ENCODE measurements around the gene TULP3.
"Not testable (repeated sequence)": the region's sequence is repeated elsewhere in the genome, so short reads cannot be mapped to it uniquely, and the experiment has no call there.

Gene TULP3

GRCh38 chr12:2860170-2860569 is 30.5 kb upstream of the TULP3 start:
- H3K4me3 ChIP-seq (ENCODE audit: low read depth, low read length): no peak overlapping the region
- TF ChIP-seq CTCF (IDR thresholded peaks at IDR 0.05; ENCODE audit: low read depth, low read length): no peak

DNA sequence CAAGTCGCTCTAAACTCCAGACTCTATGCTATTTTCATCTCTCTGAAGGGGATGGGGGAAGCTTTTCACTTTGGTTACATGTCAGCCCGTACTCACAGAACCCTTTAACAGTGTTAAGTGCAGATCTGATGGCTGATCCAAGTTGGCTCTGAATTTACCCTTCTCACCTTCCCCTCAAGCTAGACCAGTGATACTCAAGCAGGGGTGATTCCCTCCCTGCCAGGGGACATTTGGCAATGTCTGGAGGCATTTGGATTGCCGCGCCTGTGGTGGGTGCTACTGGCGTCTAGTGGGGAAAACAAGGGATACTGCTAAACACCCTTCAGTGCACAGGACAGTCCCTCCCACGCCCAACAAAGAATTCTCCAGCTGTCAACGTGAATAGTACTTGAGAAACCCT is 27.8 kb upstream of the TULP3 start:
- no peak overlapping the region for H3K4me3 ChIP-seq (ENCODE audit: low read depth, low read length)
- TF ChIP-seq CTCF (IDR thresholded peaks at IDR 0.05; ENCODE audit: low read depth, low read length): no peak

DNA sequence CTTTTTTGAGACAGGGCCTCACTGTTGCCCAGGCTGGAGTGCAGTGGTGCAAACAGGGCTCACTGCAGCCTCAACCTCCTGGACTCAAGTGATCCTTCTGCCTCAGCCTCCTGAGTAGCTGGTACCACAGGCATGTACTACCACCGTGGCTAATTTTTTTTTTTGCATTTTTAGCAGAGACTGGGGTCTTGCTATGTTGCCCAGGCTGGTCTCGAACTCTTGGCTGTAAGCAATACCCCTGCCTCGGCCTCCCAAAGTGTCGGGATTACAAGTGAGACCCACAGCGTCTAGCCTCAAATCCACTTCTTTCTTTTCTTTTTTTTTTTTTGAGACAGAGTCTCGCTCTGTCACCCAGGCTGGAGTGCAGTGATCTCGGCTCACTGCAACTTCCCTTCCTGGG is 27.3 kb upstream of the TULP3 start:
- H3K4me3 ChIP-seq (ENCODE audit: low read depth, low read length): not testable (repeated sequence)

DNA sequence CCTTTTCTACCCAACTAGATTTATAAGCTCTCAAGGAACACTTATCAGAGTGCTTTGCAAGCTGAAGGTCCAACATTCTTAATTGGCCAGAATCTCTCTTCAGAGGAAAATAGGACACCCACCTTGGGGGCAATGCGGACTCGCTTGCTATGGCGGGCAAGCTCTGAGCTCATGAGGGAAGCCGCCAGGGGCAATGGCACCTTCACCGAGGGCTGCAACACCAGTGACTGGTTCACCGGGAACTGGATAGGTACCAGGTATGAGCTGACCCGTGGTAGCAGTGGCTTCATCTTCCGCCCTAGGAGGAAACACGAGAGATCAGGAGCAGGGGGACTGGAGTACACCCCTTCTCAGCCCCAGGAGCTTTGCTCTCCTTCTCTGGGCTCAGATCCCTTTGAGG is 26.5 kb upstream of the TULP3 start:
- no peak for TF ChIP-seq CTCF (IDR thresholded peaks at IDR 0.05; ENCODE audit: low read depth, low read length)
- no peak overlapping the region for H3K4me3 ChIP-seq (ENCODE audit: low read depth, low read length)

DNA sequence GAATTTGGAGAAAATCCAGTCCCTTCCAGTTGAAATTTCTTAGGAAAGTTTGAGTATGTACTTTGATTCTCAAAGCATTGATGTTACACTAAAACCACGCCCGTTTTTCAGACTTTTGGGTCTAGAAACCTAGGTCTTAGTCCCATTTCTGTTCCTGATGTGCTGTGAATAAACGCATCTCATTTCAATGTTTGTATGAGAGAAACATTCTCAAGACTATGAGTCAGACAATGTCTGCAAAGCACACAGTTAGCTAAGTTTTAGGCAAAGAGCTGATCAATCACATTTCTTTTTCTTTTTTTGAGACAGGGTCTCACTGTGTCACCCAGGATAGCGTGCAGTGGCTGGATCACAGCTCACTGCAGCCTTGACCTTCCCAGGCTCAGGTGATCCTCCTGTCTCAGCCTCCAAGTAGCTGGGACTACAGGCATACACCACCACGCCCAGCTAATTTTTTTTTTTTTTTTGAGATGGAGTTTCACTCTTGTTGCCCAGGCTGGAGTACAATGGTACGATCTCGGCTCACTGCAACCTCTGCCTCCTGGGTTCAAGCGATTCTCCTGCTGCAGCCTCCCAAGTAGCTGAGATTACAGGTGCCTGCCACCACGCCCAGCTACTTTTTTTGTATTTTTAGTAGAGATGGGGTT is 21.6 kb upstream of the TULP3 start:
- H3K4me3 ChIP-seq (ENCODE audit: low read depth, low read length): not testable (repeated sequence)

GRCh38 chr12:2876431-2877046 is 14.2 kb upstream of the TULP3 start:
- peak overlapping the region; percentile 87 for H3K4me3 ChIP-seq (ENCODE audit: low read depth, low read length)
- TF ChIP-seq CTCF (IDR thresholded peaks at IDR 0.05; ENCODE audit: low read depth, low read length): no peak

GRCh38 chr12:2877047-2877952 is 13.4 kb upstream of the TULP3 start, which contains the start of the genes FOXM1 and RHNO1:
Gene FOXM1 (minus strand): TSS chr12:2877174. CDS start chr12:2874478, 2,696 bp downstream.
Gene RHNO1 (plus strand): TSS chr12:2877223. CDS start chr12:2885367, 8,144 bp downstream.
- H3K4me3 ChIP-seq (ENCODE audit: low read depth, low read length): peak within 1 kb of the TSS; percentile 87
- TF ChIP-seq CTCF (IDR thresholded peaks at IDR 0.05; ENCODE audit: low read depth, low read length): no peak
